Keratinocyte (primary cell): ENCODE measurements around the gene VPS37C.

ENCODE experiments used
- EZH2 ChIP-seq: IDR thresholded peaks from one replicate; pipeline ENCODE4 v1.6.1; 2012; ENCODE audit warnings: inconsistent platforms, mild to moderate bottlenecking, low read length, moderate library complexity
- TF ChIP-seq, protein P1 (sequence below), 3 experiments: IDR thresholded peaks in 1 of 3; conservative IDR thresholded peaks in 1 of 3; optimal IDR thresholded peaks in 1 of 3; 2 replicates in 2 of 3; 3 replicates in 1 of 3; pipeline versions ENCODE3 to v1.5.1; 2011; ENCODE audit warnings: low read length in 3 of 3, mild to moderate bottlenecking in 3 of 3, moderate library complexity in 2 of 3, control low read depth in 1 of 3, inconsistent platforms in 1 of 3; ENCODE audit not compliant: insufficient read depth in 2 of 3; ENCODE audit errors: extremely low read depth in 1 of 3

DNA sequence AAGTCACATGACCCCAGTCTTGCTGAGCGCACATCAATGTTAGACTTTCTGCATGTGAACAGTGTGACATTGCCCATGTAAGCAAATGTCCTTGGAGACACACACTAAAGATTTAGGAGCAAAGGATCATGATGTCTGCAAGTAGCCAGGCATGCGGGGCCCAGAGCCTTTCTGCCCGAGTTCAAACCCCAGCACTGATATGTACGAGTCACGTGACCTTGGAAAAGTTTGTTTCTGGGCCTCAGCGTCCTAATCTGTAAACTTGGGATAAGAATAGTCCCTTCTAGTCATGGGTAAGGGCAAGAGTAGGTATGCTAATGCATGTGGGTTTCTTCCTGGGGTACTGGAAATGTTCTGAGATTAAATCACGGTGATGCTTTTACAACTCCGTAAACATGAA, 25.3 kb upstream of the VPS37C start:
- TF ChIP-seq, protein P1, sequence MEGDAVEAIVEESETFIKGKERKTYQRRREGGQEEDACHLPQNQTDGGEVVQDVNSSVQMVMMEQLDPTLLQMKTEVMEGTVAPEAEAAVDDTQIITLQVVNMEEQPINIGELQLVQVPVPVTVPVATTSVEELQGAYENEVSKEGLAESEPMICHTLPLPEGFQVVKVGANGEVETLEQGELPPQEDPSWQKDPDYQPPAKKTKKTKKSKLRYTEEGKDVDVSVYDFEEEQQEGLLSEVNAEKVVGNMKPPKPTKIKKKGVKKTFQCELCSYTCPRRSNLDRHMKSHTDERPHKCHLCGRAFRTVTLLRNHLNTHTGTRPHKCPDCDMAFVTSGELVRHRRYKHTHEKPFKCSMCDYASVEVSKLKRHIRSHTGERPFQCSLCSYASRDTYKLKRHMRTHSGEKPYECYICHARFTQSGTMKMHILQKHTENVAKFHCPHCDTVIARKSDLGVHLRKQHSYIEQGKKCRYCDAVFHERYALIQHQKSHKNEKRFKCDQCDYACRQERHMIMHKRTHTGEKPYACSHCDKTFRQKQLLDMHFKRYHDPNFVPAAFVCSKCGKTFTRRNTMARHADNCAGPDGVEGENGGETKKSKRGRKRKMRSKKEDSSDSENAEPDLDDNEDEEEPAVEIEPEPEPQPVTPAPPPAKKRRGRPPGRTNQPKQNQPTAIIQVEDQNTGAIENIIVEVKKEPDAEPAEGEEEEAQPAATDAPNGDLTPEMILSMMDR (optimal IDR thresholded peaks at IDR 0.05 in 1 of 3, IDR thresholded peaks at IDR 0.05 in 1 of 3, conservative IDR thresholded peaks at IDR 0.05 in 1 of 3; ENCODE audit: extremely low read depth in 1 of 3, insufficient read depth in 2 of 3, low read length in 3 of 3): no peak
- no peak for TF ChIP-seq EZH2
